IPS DF 19.7 (cell line): ENCODE data around the gene KRT39.
"Not testable (repeated sequence)": the region's sequence is repeated elsewhere in the genome, so short reads cannot be mapped to it uniquely, and the experiment has no call there.

ENCODE experiments used
- DNase-seq: peaks from one replicate; pipeline ENCODE4 v3.0.0-alpha.2; 2013; ENCODE audit warnings: low read depth, low spot score

Gene KRT39

GRCh38 chr17:40966848-40967247 is at the start of gene KRT39:
KRT39 (minus strand) TSS chr17:40966948; CDS start chr17:40966856, 92 bp downstream.
- DNase-seq = no peak

- DNase-seq = no peak
These were observed 48.7 kb upstream of the KRT39 start for GRCh38 chr17:41015454-41015853.

DNA sequence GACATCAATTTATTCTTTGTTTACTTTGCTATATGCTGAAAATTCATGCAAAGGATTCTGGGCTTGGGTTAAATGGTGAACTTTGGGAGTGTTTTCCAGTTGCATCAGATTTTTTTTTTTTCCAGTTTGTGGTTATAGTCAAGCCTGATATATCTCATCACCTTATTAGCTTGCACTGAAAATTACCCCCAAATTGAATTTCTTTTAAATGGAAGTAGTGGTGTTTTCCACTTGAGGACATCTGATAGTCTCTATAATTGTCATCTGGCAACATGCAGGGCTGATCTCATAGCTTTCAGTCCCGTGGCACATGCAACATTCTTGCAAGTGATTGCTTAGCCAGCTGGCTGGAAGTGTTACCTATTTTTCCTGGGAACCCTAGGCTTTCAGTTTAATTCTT is 46.9 kb upstream of the KRT39 start:
- DNase-seq = no peak

GRCh38 chr17:41013181-41013580 is 46.4 kb upstream of the KRT39 start:
- DNase-seq = no peak

DNA sequence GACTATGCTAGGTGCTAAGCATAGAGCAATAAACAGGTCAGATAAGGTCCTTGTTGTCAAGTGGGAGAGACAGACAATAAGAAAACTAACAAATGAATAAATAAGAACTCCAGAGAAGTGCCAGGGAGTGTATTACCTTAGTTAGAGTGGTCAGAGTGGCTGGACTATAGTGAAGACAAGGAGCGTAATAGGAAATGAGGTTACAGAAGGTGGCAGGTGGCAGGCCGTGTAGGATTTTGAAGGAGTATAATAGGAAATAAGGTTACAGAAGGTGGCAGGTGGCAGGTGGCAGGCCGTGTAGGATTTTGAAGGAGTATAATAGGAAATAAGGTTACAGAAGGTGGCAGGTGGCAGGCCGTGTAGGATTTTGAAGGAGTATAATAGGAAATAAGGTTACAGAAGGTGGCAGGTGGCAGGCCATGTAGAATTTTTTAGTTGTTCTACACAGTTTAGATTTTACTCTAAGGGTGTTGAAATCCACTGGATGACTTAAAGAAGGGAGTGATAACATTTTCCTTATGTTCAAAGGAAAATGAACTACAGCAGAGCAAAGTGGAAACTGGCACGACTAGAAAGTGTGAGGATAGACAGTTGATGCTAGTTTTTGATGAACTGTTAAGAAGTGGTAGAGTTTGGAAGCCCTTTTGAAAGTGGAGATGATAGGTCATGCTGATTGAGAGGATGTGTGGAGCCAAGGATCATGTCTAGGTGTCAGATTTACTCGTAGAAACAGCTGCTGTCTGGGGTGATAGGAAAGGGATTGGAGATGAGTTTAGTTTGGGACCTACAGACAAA is 45.8 kb upstream of the KRT39 start:
- no peak for DNase-seq

DNA sequence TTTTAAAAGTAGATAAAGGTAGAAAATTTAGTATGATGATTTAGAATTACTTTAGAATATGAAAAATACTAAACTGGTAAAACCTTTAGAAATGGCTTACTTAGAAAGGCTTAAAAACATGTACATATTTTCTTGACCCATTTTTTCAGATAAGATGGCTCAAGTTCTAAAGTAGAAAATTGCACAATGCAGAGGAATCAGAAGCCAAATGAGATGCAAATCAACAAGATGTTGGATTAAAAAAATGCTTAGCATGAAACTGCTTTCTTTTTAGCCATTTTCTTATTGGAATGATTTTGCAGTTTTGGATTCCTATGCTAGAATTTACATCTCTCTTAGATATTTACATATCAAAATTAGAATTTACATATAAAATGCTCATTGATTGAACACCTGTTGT is 43.7 kb upstream of the KRT39 start:
- DNase-seq = no peak

GRCh38 chr17:41009936-41010335 is 43.2 kb upstream of the KRT39 start:
- DNase-seq = no peak

- no peak for DNase-seq
These were observed 42.6 kb upstream of the KRT39 start for GRCh38 chr17:41009301-41009760.

DNA sequence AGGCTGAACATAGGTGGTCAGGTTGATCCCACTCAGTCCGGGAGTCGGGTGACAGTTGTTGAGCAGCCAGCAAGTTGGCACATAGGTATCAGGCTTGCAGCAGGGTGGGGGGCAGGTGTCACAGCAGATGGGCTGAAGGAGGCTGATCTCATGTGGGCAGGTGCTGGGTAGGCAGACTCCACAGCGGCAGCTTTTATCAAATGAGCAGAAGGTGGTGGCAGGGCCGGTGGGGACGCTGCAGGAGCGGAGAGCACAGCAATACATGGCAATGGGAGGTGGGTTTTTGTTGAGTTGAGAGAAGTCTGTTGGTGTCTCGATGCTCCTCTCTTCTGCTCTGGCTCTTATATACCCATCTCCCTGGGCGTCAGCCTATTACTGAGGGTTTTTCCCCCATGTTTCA is 42.1 kb upstream of the KRT39 start, which contains the start of gene KRTAP3-1:
Gene KRTAP3-1 (minus strand): TSS at position 318 of the 400 bp plus-strand sequence. CDS start 54 bp downstream, at position 264.
- DNase-seq = no peak

- DNase-seq = no peak
These were observed 37.6 kb upstream of the KRT39 start for GRCh38 chr17:41004397-41004796.

- DNase-seq = no peak
These were observed 37.2 kb upstream of the KRT39 start for GRCh38 chr17:41003926-41004325.

GRCh38 chr17:41002814-41003213 is 36.1 kb upstream of the KRT39 start:
- no peak for DNase-seq

DNA sequence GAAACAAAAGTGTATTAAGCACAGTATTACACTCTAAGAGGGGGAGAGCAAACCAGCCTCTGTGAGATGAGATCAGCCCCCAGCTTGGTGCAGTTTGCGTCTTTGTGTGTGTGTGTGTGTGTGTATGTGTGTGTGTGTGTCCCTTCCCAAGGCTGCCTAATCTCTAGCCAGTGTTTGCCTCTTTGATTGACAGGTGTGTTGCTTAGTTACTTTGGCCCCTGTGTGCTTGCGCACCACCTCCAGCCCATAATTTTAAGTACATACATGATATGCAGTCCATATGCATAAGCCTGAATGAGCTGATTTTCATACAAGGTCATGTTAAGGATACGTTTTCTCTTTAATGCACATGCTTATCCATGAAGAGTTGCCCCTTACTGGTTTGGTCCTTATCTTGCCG is 35.0 kb upstream of the KRT39 start:
- DNase-seq = no peak

GRCh38 chr17:40999563-40999962 is 32.8 kb upstream of the KRT39 start, which contains the start of gene KRTAP3-2:
KRTAP3-2 (minus strand) TSS chr17:40999906; CDS start chr17:40999853, 53 bp downstream.
- DNase-seq = not testable (repeated sequence)

DNA sequence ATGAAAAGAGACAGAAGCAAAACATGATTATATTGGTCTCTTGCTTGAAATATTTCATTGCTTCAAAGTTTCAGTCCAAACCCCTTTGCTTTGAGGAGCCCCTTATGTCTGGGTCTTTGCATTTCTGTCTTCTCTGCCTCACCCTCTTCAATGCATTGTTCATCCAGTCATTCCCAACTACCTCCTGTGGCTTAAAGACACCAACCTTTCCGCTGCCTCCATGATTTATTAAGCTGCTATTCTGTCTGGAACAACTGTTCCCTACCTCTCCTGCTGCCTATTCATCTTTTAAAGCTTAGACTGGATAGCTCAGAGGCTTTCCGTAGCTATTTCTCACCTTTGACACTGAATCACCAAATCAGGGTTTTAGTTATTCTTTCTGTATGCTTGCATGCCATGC is 30.6 kb upstream of the KRT39 start:
- DNase-seq = no peak

GRCh38 chr17:40996829-40997228 is 30.1 kb upstream of the KRT39 start:
- no peak for DNase-seq

GRCh38 chr17:40995116-40995515 is 28.4 kb upstream of the KRT39 start:
- DNase-seq = no peak

GRCh38 chr17:40993839-40994238 is 27.1 kb upstream of the KRT39 start, which contains the start of gene KRTAP3-3:
KRTAP3-3 (minus strand) TSS chr17:40994164; CDS start chr17:40994097, 67 bp downstream.
- DNase-seq = no peak

DNA sequence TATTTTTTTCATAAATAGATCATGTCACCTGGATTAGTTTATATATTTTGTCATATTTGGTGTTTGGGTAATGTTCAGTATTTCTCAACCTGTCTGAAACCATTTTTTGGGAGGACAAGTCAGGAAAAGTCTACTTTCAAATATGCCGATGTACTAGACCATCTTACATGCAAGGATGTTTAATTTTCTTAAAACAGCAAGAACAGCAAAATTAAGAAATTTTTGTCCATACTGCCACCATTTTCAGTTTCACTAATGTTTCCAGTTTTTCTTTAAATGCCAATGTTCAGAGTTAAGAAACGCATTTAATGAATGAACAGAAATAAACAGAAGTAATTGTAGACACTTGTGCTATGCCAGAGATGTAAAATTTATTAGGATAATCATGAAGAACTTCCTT is 26.3 kb upstream of the KRT39 start:
- DNase-seq = no peak

DNA sequence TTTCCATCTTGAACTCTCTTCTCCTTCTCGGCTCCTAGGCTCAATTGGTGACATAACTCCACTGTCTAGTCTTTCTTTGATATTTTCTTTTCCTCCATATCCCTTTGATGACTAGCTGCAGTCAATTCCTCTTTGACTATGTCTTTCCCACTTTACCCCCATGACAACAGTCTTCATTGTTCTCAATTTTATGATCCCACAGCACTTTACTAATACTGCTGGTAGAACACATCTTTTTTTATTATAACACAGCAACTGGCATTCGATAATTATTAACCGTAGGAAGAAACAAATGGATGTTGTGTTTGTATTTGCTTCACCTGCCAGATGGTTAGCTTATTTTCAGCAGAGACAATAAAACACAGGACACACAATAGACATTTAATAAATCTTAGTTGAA is 25.9 kb upstream of the KRT39 start:
- DNase-seq = no peak

DNA sequence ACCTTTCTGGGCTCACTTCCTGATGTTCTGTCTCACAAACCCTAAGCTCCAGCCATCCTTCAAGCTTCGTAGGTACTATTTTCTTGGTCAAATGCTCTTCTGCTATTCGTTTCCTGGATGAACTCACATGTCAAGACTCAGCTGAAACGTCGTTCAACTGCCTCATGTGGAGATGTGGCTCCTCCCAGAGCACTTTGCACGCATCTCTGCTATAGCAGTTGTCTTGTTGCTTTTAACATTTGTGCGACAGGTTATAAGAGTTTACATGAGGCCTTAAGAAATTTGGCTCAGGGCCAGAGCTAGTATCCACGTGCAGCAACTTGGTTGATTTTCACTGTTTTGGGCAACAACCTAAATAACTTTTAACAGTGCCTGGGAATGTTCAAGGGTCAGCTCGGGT is 20.2 kb upstream of the KRT39 start:
- no peak for DNase-seq

DNA sequence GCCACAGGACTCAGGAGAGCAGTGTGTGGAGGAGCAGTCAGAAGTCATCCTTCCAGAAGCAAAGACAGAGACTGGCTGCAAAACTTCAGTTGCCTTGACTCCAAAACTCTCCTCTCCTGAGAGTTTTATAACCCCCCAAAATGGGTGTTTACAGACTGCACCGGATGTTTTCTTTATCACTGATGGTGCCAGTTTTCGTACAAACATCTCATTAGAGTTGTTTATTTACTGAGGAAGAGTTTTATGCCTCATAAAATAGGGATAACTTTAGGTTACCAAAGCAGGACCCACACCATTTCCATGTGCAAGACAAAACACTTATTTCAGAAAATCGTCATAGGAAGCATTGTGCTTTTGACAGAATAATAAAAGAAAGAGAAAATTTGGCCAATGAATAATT is 17.5 kb upstream of the KRT39 start, which contains the start of gene KRT40:
Gene KRT40 (minus strand): TSS at position 101 of the 400 bp plus-strand sequence. CDS start 53 bp downstream, at position 48.
- no peak for DNase-seq

- no peak for DNase-seq
These were observed 14.4 kb upstream of the KRT39 start for GRCh38 chr17:40981115-40981514.
